HEK293T (cell line): ENCODE results near the gene CAMK2D.

Experiments
- BHLHE40 ChIP-seq: fragments of 450-650 bp; IDR thresholded peaks from 2 replicates; pipeline ENCODE4 v1.6.1; 2016; ENCODE audit warnings: mild to moderate bottlenecking, moderate library complexity, borderline replicate concordance
- CTBP1 ChIP-seq: fragments of 450-650 bp; IDR thresholded peaks from 2 replicates; pipeline ENCODE4 v1.6.1; 2016; ENCODE audit warnings: borderline replicate concordance
- ELF4 ChIP-seq: fragments of 450-650 bp; IDR thresholded peaks from 2 replicates; pipeline ENCODE4 v1.6.1; 2017; ENCODE audit warnings: antibody characterized with exemption
- FOXA1 ChIP-seq: fragments of 450-650 bp; IDR thresholded peaks from 2 replicates; pipeline ENCODE4 v1.6.1; 2016; ENCODE audit warnings: mild to moderate bottlenecking
- FOXM1 ChIP-seq: fragments of 450-650 bp; IDR thresholded peaks from 2 replicates; pipeline ENCODE4 v1.6.1; 2017; ENCODE audit warnings: mild to moderate bottlenecking, borderline replicate concordance
- L3MBTL2 ChIP-seq: fragments of 450-650 bp; conservative IDR thresholded peaks from 2 replicates; pipeline ENCODE4 v1.6.1; 2016; ENCODE audit warnings: mild to moderate bottlenecking
- LEF1 ChIP-seq: fragments of 450-650 bp; IDR thresholded peaks from 2 replicates; pipeline ENCODE4 v1.6.1; 2017; ENCODE audit warnings: mild to moderate bottlenecking, borderline replicate concordance
- TF ChIP-seq, protein P1 (sequence below): fragments of 450-650 bp; IDR thresholded peaks from 2 replicates; pipeline ENCODE4 v1.6.1; 2016

DNA sequence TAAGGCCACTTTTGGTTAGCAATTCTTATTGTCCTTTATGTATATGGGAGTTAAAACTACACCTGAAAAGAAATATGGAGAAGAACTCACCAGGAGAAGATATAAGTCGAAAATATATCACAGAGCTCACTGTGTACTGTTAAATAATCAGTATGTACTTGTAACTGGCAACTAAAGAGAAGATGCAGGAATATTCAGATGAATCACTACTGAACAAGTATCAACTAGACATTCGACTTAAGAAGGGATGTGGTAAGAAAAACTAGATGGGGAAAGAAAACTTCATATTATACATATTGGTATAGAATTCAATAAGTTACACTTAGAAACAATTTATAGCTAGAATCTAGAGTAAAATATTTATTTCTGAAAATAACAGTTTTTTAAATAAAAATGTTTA is 230.0 kb downstream of the CAMK2D start:
- TF ChIP-seq L3MBTL2 (no peak), FOXM1 (no peak), CTBP1 (no peak), BHLHE40 (no peak), ELF4 (no peak), LEF1 (no peak), FOXA1 (no peak)
- TF ChIP-seq, protein P1, sequence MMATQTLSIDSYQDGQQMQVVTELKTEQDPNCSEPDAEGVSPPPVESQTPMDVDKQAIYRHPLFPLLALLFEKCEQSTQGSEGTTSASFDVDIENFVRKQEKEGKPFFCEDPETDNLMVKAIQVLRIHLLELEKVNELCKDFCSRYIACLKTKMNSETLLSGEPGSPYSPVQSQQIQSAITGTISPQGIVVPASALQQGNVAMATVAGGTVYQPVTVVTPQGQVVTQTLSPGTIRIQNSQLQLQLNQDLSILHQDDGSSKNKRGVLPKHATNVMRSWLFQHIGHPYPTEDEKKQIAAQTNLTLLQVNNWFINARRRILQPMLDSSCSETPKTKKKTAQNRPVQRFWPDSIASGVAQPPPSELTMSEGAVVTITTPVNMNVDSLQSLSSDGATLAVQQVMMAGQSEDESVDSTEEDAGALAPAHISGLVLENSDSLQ = no peak
